ENCODE measurements around the gene STRADA. TPM values are rescaled to one million over a fixed set of nuclear protein-coding genes. Genes with fewer than 3 reads are reported as not detected.
A peak's percentile ranks its signal among the peaks of the same experiment; 100 is the strongest.

Gene STRADA
- total and polyA plus RNA-seq, 2 donors (not counting 1 experiment from before 2014, with no cell fraction given), result 22.8 TPM

DNA sequence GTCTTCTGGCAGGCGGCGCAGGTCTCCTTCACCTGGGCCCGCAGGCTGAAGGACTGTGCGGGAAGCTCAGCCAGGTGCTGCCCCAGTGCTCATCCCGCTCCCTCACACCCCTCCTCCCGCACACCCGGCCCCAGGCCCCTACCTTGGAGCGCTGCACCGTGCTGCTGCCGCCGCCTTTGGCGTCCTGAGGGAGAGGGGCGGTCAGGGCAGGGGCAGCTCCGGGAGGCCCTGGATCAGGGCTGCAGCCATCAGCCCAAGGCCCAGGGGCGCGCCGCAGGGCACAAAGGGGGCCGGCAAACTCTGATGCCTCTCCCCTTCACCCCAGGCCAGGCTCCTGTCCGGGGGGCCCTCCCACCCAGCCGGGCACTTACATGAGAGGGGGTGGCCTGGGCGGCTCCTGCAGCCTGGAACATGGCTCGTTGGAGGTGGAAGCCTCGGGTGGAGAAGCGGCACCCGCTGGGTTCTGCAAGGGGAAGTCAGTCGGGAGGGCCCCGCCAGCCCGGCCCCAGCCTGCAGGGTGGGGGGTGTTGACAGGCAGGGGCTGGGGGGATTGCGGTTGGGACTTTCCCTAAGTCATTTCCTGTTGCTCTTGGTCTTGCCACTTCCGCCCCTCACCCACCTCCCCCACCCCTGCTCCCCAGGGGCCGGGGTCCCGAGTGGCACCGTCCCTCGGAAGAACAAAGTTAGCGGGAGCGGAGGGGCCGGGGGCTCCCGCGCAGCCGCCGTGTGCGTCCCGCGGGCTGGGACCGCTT lies 42.5 kb downstream of the STRADA start:
- Histone ChIP-seq H3K79me2 (ENCODE audit: control insufficient read depth, insufficient read depth, low read length) (no peaks in the 10 kb centered on the region), H3K4me2 (ENCODE audit: extremely low read depth, insufficient read depth, low read length) (peak overlapping the region; percentile 13), H3K4me1 (ENCODE audit: control insufficient read depth, extremely low read depth, insufficient read depth, low read length) (no peaks in the 10 kb centered on the region), H3K27me3 (ENCODE audit: control insufficient read depth, insufficient read depth, low read length) (no peaks in the 10 kb centered on the region), H4K20me1 (ENCODE audit: control insufficient read depth, extremely low read depth, insufficient read depth, low read length) (no peaks in the 10 kb centered on the region), H3K9me3 (ENCODE audit: control insufficient read depth, insufficient read depth, low read depth, low read length) (no peaks in the 10 kb centered on the region), H3K27ac (ENCODE audit: insufficient read depth, low read length) (no peak overlapping the region), H3K4me3 (replicated peaks in 1 of 4; ENCODE audit: control extremely low read depth in 1 of 4, insufficient read depth in 1 of 4, low read depth in 3 of 4, low read length in 4 of 4) (peak overlapping the region in 2 of 4 experiments; percentile 27 to 47), H2AFZ (ENCODE audit: low read length) (no peak overlapping the region), H3K9ac (ENCODE audit: insufficient read depth, low read length) (no peak overlapping the region), H3K36me3 (ENCODE audit: control insufficient read depth, insufficient read depth, low read length) (peaks cover 3% of the 10 kb centered on the region)
- peak; percentile 27 to 47 for DNase-seq (ENCODE audit: low read depth in 2 of 2)
- TF ChIP-seq EZH2 (IDR thresholded peaks at IDR 0.05; ENCODE audit: low read length, missing control alignments), result no peak

DNA sequence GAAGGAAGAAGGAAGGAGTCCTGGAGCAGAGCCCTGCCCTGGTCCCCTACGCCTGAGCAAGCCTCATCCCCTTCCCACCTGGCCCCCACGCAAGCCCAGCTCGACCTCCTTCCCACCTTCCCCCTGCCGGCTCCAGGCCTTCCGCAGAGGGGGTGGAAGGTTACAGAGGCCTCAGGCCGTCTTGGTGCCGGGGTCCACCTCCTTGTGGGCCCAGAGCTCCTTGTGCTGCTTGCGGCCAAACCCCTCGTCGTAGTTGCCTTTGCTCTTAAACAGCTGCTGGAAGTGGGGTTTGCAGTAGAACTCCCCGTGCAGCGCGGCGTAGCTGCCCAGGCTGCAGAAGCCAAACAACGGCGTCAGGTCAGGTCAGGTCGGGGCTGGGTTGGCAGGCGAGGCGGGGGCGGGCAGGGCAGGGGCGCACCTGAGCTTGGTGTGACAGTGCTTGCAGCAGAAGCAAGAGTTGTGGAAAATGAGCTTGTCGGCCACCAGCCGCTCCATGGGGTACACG lies 43.2 kb downstream of the STRADA start:
- Histone ChIP-seq H3K9ac (ENCODE audit: insufficient read depth, low read length) (no peak overlapping the region), H3K27ac (ENCODE audit: insufficient read depth, low read length) (no peak overlapping the region), H3K4me2 (ENCODE audit: extremely low read depth, insufficient read depth, low read length) (no peak overlapping the region), H4K20me1 (ENCODE audit: control insufficient read depth, extremely low read depth, insufficient read depth, low read length) (no peaks in the 10 kb centered on the region), H3K27me3 (ENCODE audit: control insufficient read depth, insufficient read depth, low read length) (no peaks in the 10 kb centered on the region), H3K79me2 (ENCODE audit: control insufficient read depth, insufficient read depth, low read length) (no peaks in the 10 kb centered on the region), H2AFZ (ENCODE audit: low read length) (no peak overlapping the region), H3K36me3 (ENCODE audit: control insufficient read depth, insufficient read depth, low read length) (peaks cover 2% of the 10 kb centered on the region), H3K4me3 (replicated peaks in 1 of 4; ENCODE audit: control extremely low read depth in 1 of 4, insufficient read depth in 1 of 4, low read depth in 3 of 4, low read length in 4 of 4) (no peak overlapping the region), H3K4me1 (ENCODE audit: control insufficient read depth, extremely low read depth, insufficient read depth, low read length) (no peaks in the 10 kb centered on the region), H3K9me3 (ENCODE audit: control insufficient read depth, insufficient read depth, low read depth, low read length) (no peaks in the 10 kb centered on the region)
- TF ChIP-seq, protein P1, sequence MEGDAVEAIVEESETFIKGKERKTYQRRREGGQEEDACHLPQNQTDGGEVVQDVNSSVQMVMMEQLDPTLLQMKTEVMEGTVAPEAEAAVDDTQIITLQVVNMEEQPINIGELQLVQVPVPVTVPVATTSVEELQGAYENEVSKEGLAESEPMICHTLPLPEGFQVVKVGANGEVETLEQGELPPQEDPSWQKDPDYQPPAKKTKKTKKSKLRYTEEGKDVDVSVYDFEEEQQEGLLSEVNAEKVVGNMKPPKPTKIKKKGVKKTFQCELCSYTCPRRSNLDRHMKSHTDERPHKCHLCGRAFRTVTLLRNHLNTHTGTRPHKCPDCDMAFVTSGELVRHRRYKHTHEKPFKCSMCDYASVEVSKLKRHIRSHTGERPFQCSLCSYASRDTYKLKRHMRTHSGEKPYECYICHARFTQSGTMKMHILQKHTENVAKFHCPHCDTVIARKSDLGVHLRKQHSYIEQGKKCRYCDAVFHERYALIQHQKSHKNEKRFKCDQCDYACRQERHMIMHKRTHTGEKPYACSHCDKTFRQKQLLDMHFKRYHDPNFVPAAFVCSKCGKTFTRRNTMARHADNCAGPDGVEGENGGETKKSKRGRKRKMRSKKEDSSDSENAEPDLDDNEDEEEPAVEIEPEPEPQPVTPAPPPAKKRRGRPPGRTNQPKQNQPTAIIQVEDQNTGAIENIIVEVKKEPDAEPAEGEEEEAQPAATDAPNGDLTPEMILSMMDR (conservative IDR thresholded peaks at IDR 0.05 in 1 of 2, IDR thresholded peaks at IDR 0.05 in 1 of 2; ENCODE audit: low read depth in 1 of 2, low read length in 2 of 2), result no peak
- no peak for TF ChIP-seq EZH2 (IDR thresholded peaks at IDR 0.05; ENCODE audit: low read length, missing control alignments)
- no peak for DNase-seq (ENCODE audit: low read depth in 2 of 2)

DNA sequence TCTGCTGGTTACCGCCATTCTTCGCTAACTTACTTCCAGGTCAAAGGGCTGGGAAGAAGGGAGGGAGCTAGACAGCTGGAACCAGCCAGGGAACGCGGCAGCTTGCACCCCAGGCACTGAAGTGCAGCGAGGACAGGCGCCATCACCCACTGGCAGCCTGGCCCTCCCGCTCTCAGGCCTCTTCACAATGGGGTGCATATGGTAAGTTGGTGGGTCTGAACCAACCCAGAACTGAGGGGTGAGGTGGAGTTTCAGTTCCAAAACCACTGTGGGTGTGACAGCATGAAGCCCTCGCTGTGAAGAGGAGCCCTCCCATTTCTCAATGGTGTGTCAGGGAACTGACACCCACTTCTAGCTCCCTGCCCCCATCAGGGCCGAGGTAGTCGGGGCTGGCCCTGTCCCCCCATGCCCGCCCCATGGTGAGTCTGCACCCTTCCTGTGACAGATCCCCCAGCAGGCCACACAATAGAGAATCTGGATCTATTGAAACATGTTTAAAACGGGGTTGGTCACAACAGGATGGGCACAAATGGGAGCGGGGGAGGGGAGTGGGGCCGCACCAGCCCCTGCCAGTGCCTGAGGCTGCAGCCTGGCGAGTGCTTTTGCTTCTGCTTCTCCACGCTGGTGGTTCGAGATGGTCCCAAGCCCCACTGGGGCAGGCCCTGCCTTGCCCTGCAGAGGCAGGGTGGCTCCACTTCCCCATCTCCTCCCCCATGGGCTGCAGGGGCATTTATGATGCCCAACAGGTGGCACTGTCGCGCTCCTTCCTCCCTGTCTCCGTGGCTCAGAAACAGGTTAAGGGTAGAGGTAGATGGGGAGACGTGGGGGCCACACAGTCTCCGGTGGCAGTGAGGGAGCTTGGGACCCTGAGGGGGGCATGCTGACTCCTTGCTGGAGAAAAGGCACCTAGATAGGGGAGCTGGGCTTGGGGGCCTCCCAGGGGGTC lies 44.0 kb downstream of the STRADA start:
- H2AFZ ChIP-seq (ENCODE audit: low read length), result no peak overlapping the region
- DNase-seq (ENCODE audit: low read depth in 2 of 2), result no peak
- H3K4me1 ChIP-seq (ENCODE audit: control insufficient read depth, extremely low read depth, insufficient read depth, low read length), result no peaks in the 10 kb centered on the region
- no peaks in the 10 kb centered on the region for H3K9me3 ChIP-seq (ENCODE audit: control insufficient read depth, insufficient read depth, low read depth, low read length)
- H3K36me3 ChIP-seq (ENCODE audit: control insufficient read depth, insufficient read depth, low read length), result peaks cover 3% of the 10 kb centered on the region
- H4K20me1 ChIP-seq (ENCODE audit: control insufficient read depth, extremely low read depth, insufficient read depth, low read length), result no peaks in the 10 kb centered on the region
- H3K4me3 ChIP-seq (replicated peaks in 1 of 4; ENCODE audit: control extremely low read depth in 1 of 4, insufficient read depth in 1 of 4, low read depth in 3 of 4, low read length in 4 of 4), result no peak overlapping the region
- no peaks in the 10 kb centered on the region for H3K79me2 ChIP-seq (ENCODE audit: control insufficient read depth, insufficient read depth, low read length)
- no peak overlapping the region for H3K27ac ChIP-seq (ENCODE audit: insufficient read depth, low read length)
- H3K4me2 ChIP-seq (ENCODE audit: extremely low read depth, insufficient read depth, low read length), result no peak overlapping the region
- no peak overlapping the region for H3K9ac ChIP-seq (ENCODE audit: insufficient read depth, low read length)
- H3K27me3 ChIP-seq (ENCODE audit: control insufficient read depth, insufficient read depth, low read length), result no peaks in the 10 kb centered on the region
- TF ChIP-seq, protein P1 (conservative IDR thresholded peaks at IDR 0.05 in 1 of 2, IDR thresholded peaks at IDR 0.05 in 1 of 2; ENCODE audit: low read depth in 1 of 2, low read length in 2 of 2), result peak in 1 of 2 donors; percentile 41
- TF ChIP-seq EZH2 (IDR thresholded peaks at IDR 0.05; ENCODE audit: low read length, missing control alignments), result no peak

Data from fibroblast of lung (primary cell).